H7 (cell line): ENCODE measurements around the gene ATP6V1F. TPM values are rescaled to one million over a fixed set of nuclear protein-coding genes. Genes with fewer than 3 reads are reported as not detected.

ENCODE experiments used
- DNase-seq: peaks from one replicate; pipeline ENCODE4 v3.0.0; 2012
- H3K27me3 ChIP-seq: 2 replicates; pipeline ENCODE4 v1.6.0; 2011; ENCODE audit warnings: mild to moderate bottlenecking, low read length; ENCODE audit not compliant: control insufficient read depth, insufficient read depth
- H3K36me3 ChIP-seq: replicated peaks from 2 replicates; pipeline ENCODE4 v1.5.1; 2011; ENCODE audit warnings: low read length; ENCODE audit not compliant: control insufficient read depth, insufficient read depth
- H3K4me3 ChIP-seq: 2 replicates; pipeline ENCODE4 v1.5.1; 2011; ENCODE audit warnings: low read depth, mild to moderate bottlenecking, control low read depth, low read length, moderate library complexity; ENCODE audit not compliant: insufficient read depth
- total RNA-seq: library from RNA; depleted of rRNA; stranded (reverse); fragments of >200 nt; shearing (Covaris generic); gene quantifications from 2 replicates; pipeline ENCODE4 v1.2.3, GENCODE V29; 2014

The ATP6V1F gene
- total RNA-seq, 1 experiment from 2014 or later = 120 TPM

DNA sequence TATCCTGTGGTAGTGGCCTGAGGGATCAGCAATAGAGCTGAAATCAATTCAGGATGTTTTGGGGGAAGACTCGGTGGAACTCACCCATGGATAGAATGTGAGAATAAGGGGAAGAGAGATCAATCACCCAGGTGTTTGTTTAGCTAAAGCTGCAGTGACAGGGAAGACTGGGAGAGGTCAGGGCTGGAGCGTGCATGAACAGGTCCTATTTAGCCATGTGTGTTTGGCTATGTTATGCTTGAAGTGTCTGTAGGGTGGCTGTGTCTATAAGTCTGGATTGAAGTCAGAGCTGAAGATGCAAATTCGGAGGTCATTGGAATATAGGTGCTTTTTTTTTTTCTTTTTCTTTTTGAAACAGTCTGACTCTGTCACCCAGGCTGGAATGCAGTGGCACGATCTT lies 4.6 kb downstream of the ATP6V1F start:
- no peak for DNase-seq
- Histone ChIP-seq H3K36me3 (peaks cover 1% of the 10 kb centered on the region), H3K4me3 (no peak overlapping the region), H3K27me3 (peaks cover 34% of the 10 kb centered on the region)

DNA sequence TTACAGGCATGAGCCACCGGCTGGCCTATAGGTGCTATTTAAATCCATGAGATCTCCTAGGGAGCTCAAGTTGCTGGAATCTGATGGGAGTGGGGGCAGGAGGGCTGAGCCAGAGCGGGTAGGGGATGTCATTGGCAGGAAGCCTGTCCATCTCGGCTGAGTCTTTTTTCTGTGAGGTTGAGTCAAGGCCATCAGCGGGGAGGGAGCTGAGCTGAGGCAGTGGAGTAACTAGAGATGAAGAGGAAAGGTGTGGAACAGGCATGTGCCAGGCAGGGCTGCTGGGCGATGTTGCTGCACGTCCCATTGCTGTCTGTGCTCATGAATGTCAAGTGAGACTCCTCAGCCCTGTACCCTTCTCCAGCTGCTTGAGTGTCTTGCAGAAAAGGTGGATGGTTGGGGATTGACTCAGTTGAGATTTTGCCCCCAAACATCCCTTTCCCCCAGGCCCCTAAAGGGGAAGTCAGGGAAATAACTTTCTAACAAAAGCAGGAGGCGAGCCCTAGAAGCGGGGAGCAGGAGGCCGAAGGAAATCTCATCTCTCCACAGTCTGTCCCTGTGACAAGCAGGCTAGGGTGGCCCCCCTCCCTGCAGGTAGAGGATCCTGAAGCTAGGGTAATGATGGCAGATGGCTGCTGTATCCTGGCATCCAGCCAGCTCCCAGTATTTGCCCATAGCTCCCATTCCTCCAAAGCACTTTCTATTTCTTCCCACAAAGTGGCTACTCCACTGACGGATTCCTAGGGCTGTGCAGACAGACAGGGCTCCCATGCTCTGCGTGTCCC lies 5.4 kb downstream of the ATP6V1F start:
- no peak for DNase-seq
- no peak overlapping the region for H3K4me3 ChIP-seq
- H3K27me3 ChIP-seq = peaks cover 34% of the 10 kb centered on the region

GRCh38 chr7:128868624-128869137 lies 6.0 kb downstream of the ATP6V1F start:
- no peak for DNase-seq
- Histone ChIP-seq H3K4me3 (peak overlapping the region; percentile 60), H3K36me3 (peaks cover 1% of the 10 kb centered on the region), H3K27me3 (peaks cover 34% of the 10 kb centered on the region)

More for the DNA sequence above, 5.4 kb downstream of the ATP6V1F start:
- H3K36me3 ChIP-seq = peaks cover 1% of the 10 kb centered on the region

DNA sequence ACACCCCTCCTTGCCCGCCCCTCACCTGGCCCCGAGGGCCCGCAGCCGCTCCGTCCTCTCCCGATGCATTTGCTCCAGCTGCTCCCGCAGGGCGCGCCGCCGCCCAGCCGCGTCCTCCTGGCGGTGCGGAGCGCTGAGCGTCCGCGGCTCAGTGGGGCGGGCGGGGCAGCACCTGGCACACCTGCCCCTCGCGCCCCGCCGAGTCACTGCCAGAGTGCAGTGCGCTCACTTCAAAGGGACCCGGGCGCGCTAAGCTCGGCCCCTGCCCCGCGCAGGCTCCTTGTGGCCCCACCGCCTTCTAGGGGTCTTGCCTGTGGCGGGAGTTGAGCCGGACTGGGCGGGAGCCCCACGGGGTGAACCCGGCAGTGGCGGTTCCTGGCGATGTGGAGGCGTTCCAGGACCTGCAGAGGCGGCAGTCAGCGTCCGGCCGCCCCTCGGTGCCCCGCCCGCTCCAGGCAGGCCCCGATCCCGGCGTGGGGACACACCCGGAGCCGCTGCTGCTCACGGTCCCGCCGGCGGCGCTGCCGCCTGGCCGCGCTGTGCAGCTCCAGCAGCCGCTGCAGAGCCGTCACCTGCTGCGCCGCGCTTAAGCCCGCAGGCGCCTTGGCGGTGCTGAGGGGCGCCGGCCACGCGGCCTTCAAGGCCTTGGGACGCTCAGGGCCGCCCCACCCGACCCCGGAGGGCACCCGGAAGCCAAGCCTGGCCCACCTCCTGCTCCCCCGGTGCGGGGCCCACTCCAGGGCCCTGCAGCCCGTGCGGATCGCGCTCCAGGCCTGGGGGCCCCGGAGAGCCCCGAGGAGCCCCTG lies 6.7 kb downstream of the ATP6V1F start:
- DNase-seq = peak; percentile 88
- Histone ChIP-seq H3K4me3 (peak overlapping the region; percentile 60), H3K36me3 (peaks cover 1% of the 10 kb centered on the region), H3K27me3 (peaks cover 34% of the 10 kb centered on the region)

- DNase-seq = peak; percentile 86
- Histone ChIP-seq H3K27me3 (peaks cover 34% of the 10 kb centered on the region), H3K4me3 (peak overlapping the region; percentile 60)
Observed at GRCh38 chr7:128869944-128870285, 7.3 kb downstream of the ATP6V1F start.

GRCh38 chr7:128871050-128871449 lies 8.4 kb downstream of the ATP6V1F start:
- peaks cover 34% of the 10 kb centered on the region for H3K27me3 ChIP-seq
- DNase-seq = no peak
- no peaks in the 10 kb centered on the region for H3K36me3 ChIP-seq
- no peak overlapping the region for H3K4me3 ChIP-seq

More at GRCh38 chr7:128869944-128870285, 7.3 kb downstream of the ATP6V1F start:
- peaks cover 1% of the 10 kb centered on the region for H3K36me3 ChIP-seq

DNA sequence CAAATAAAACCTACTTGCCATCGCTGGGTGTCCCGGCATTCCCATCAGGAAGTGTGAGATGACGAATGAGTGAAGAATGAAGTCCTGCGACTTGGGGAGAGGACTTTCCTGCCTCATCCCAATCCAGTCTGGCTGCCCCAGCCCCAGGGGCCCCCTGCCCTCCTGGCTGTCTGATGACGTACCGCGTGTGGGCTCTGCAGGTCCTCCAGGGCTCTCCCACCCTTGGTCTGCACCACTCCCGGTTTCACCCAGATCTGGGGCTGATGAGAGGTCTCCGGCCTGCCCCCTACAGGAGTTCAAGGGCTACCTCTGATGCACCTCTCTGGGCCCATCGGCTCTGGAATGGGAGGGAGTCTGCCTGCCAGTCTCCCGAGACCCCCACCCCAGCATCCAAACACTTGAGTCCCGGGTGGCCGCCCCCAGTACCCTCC lies 9.8 kb downstream of the ATP6V1F start:
- DNase-seq = peak; percentile 87
- peaks cover 34% of the 10 kb centered on the region for H3K27me3 ChIP-seq
- H3K36me3 ChIP-seq = no peaks in the 10 kb centered on the region
- H3K4me3 ChIP-seq = no peak overlapping the region

GRCh38 chr7:128873234-128873633 lies 10.6 kb downstream of the ATP6V1F start:
- no peaks in the 10 kb centered on the region for H3K36me3 ChIP-seq
- H3K27me3 ChIP-seq = peaks cover 29% of the 10 kb centered on the region
- no peak for DNase-seq
- H3K4me3 ChIP-seq = no peak overlapping the region

DNA sequence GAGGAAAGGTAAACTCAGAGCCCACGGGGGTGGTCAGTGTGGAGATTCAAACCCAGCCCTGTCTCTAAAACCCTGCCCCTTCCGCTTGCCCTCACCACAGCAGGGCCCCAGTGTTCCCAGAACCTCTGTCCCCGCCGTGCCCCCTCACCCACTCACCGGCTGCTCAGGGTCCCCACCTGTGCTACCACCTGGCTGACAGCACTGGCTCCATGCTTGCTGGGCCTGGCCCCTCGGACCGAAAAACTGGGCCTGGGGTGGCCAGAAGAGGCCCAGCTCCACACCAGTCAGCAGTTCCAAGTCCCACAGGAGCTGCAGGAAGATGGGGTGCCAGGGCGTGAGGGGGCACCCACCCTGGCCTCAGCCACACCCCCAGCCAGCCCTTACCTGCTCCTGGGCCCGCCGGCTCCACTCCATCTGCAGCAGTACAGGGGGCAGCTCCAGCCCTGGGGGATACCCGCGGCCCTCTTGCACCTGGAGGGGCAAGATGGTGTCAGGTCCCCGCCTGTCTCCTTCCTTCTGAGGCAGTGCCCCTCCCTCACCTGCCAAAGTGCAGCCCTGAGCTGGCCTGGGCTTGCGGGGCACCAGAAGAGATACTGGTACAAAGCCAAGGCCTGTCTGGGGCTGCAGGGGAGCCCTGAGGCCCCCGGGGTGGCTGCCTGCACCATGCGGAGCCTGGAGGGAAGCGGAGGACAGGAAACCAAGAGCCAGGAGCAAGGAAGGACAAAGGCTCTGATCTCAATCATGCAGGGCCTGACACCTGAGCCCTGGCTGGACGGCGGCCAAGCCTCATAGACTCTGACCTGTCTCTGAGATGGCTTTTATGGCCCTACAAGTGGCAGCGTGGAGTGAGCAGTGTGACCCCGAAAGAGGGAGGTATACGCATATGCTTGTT lies 11.7 kb downstream of the ATP6V1F start:
- DNase-seq = peak; percentile 53
- Histone ChIP-seq H3K4me3 (no peak overlapping the region), H3K36me3 (no peaks in the 10 kb centered on the region), H3K27me3 (peaks cover 18% of the 10 kb centered on the region)

DNA sequence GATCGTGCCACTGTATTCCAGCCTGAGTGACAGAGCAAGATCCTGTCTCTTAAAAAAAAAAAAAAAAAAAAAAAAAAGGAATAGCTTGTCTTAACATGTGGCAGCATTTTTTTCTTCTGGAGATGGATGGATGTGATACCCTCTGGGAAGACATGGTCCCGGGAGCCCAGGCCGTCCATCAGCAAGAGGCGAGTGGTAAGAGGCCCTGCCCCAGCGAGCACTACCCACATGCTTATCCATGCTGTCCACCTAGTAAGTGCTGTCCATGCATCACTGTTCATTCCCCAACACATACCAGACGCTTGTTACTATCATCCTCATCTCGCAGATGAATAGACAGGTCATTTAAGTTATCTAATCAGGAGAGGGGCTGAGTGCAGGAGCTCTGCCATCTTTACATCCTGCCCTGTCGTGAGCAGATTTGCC lies 12.9 kb downstream of the ATP6V1F start:
- DNase-seq = no peak
- Histone ChIP-seq H3K36me3 (no peaks in the 10 kb centered on the region), H3K4me3 (no peak overlapping the region)

GRCh38 chr7:128876127-128876526 lies 13.5 kb downstream of the ATP6V1F start:
- DNase-seq = no peak
- H3K4me3 ChIP-seq = no peak overlapping the region
- no peaks in the 10 kb centered on the region for H3K36me3 ChIP-seq
- peaks cover under 1% of the 10 kb centered on the region; the same call in 1 of the 2 replicates for H3K27me3 ChIP-seq

More for the DNA sequence above, 12.9 kb downstream of the ATP6V1F start:
- H3K27me3 ChIP-seq = peaks cover 6% of the 10 kb centered on the region

DNA sequence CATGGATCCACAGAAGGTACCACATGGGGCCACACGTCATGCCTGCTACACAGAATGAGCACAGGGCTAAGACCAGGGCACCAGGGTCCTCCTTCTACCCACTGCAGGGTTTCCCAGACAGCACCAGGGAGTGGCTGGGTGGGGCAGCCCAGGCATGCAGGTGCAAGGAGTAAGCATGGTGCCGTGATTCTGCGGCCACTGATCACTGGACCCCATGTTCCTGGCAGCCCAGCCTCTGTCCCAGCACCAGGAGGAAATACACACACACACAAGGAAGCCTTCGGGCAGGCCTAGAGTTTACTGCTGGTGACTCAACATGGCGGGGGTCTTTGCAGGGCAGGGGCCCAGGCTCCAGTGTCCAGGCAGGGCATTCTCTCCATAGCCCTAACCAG lies 13.9 kb downstream of the ATP6V1F start:
- H3K27me3 ChIP-seq = no peaks in the 10 kb centered on the region
- H3K36me3 ChIP-seq = no peaks in the 10 kb centered on the region
- H3K4me3 ChIP-seq = no peak overlapping the region
- peak; percentile 24 for DNase-seq

DNA sequence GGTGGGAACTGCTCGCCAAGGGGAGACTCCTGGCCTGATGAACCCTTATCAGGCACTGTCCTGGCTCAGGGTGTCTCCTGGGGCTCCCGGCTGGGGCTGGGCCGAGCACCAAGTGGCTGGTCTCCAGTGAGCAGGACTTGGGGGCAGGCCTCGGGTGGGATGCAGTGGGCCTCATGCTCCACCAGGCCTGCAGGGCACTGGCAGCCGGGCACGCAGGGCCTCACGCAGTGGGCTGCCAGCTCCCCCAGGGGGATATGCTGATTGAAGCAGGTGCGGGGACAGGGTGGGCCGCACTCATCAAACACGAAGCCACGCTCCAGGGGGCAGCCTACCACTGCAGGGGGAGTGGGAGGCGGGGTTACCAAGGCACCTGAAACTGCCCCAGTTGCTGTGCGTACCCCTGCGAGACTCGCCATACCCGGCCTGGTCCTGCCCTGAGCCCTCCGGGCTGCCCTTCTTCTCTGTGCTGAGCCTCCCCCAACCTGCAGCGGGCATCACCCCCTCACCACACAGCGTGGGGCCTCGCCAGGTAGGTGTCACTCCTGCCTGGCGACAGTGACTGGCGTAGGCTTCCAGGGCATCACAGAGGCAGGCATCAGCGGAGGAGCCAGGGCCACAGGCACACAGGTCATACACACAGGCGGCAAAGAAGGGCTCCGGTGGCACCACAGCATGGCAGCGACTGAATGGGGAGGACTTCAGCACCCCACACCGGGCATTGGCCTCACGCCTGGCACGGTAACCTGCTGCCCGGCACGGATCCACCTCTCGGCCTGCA lies 14.5 kb downstream of the ATP6V1F start:
- Histone ChIP-seq H3K36me3 (no peaks in the 10 kb centered on the region), H3K4me3 (no peak overlapping the region), H3K27me3 (no peaks in the 10 kb centered on the region)
- peak; percentile 62 for DNase-seq
